AG04450 (cell line): Measurements from ENCODE around the gene CTPS2. TPM values are rescaled to one million over a fixed set of nuclear protein-coding genes. Genes with fewer than 3 reads are reported as not detected.
"Not testable (repeated sequence)": the region's sequence is repeated elsewhere in the genome, so short reads cannot be mapped to it uniquely, and the experiment has no call there.

Source experiments
- CTCF ChIA-PET: fragments of 300-600, 350-600 bp; formaldehyde crosslinking; extraction: SDS; loops from one replicate; lab custom pipeline; 2022; ENCODE audit warnings: antibody characterized with exemption, inconsistent platforms; lab: Charles Lee
- POLR2A ChIA-PET: fragments of 350-600 bp; formaldehyde crosslinking; extraction: SDS; loops from one replicate; lab custom pipeline; 2021; ENCODE audit warnings: antibody characterized with exemption, inconsistent platforms; lab: Yijun Ruan, JAX
- DNase-seq: peaks from one replicate; pipeline ENCODE4 v3.0.0-alpha.2; 2011; ENCODE audit warnings: low read depth, low spot score
- H3K27ac ChIP-seq: one replicate; pipeline ENCODE4 v1.5.1; 2012; ENCODE audit warnings: low read depth, low read length, control low read depth
- H3K27me3 ChIP-seq: one replicate; pipeline ENCODE4 v1.6.0; 2012; ENCODE audit warnings: low read length; ENCODE audit not compliant: control insufficient read depth, insufficient read depth
- H3K4me3 ChIP-seq: 2 replicates; pipeline ENCODE4 v1.5.1; 2011; ENCODE audit warnings: mild to moderate bottlenecking, low read depth, low read length, control low read depth
- H3K9me3 ChIP-seq: 2 replicates; pipeline ENCODE4 v1.5.1; 2012; ENCODE audit warnings: low read length; ENCODE audit not compliant: control insufficient read depth, insufficient read depth
- polyA plus RNA-seq: library from polyadenylated mRNA; depleted of rRNA; stranded (reverse); fragments of >200 nt; gene quantifications from 2 replicates; pipeline ENCODE4 v1.2.3, GENCODE V29; 2011
- TF ChIP-seq, protein P1 (sequence below): IDR thresholded peaks from 2 replicates; pipeline ENCODE4 v1.5.1; 2011; ENCODE audit warnings: low read depth, low read length, control low read depth, inconsistent platforms

The CTPS2 gene
- polyA plus RNA-seq, 1 experiment = 11.7 TPM

GRCh38 chrX:16612257-16612897 is 100.1 kb downstream of the CTPS2 start:
- Histone ChIP-seq H3K9me3 (no peaks in the 10 kb centered on the region), H3K4me3 (no peak overlapping the region), H3K27ac (no peak overlapping the region), H3K27me3 (no peaks in the 10 kb centered on the region)
- ChIA-PET POLR2A (no interaction called here), CTCF (no interaction called here)
- DNase-seq = no peak
- TF ChIP-seq, protein P1, sequence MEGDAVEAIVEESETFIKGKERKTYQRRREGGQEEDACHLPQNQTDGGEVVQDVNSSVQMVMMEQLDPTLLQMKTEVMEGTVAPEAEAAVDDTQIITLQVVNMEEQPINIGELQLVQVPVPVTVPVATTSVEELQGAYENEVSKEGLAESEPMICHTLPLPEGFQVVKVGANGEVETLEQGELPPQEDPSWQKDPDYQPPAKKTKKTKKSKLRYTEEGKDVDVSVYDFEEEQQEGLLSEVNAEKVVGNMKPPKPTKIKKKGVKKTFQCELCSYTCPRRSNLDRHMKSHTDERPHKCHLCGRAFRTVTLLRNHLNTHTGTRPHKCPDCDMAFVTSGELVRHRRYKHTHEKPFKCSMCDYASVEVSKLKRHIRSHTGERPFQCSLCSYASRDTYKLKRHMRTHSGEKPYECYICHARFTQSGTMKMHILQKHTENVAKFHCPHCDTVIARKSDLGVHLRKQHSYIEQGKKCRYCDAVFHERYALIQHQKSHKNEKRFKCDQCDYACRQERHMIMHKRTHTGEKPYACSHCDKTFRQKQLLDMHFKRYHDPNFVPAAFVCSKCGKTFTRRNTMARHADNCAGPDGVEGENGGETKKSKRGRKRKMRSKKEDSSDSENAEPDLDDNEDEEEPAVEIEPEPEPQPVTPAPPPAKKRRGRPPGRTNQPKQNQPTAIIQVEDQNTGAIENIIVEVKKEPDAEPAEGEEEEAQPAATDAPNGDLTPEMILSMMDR = no peak

GRCh38 chrX:16610654-16611053 is 101.8 kb downstream of the CTPS2 start:
- H3K4me3 ChIP-seq, H3K27ac ChIP-seq, POLR2A ChIA-PET, H3K9me3 ChIP-seq, CTCF ChIA-PET, H3K27me3 ChIP-seq, DNase-seq: not testable (repeated sequence)

DNA sequence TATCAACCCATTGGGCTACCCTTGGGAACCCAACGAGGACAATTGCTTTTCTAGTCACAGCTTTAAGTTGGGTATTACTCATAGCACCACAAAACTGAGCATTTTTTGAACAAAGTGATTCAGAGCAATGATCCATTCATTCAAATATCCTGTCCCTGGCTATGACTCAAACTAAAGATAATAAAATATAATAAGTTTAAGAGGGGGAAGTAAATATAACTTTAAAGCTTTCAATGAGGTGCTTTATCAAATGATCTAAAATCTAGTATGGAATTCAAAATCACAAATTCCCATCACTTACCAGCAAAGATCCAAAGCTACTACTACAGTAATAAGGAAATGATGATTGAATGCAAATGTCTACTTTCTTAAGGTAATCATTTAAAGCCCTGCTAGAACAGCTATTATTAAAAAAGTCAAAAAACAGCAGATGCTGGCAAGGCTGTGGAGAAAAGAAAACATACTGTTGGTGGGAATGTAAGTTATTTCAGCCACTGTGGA is 102.3 kb downstream of the CTPS2 start:
- no peak overlapping the region for H3K4me3 ChIP-seq
- H3K27ac ChIP-seq = no peak overlapping the region
- no peaks in the 10 kb centered on the region for H3K9me3 ChIP-seq
- H3K27me3 ChIP-seq = no peaks in the 10 kb centered on the region
- CTCF ChIA-PET = no interaction called here
- TF ChIP-seq, protein P1 = no peak
- POLR2A ChIA-PET = no interaction called here
- no peak for DNase-seq

GRCh38 chrX:16606142-16606720 is 106.2 kb downstream of the CTPS2 start:
- TF ChIP-seq, protein P1 = no peak
- no peak for DNase-seq
- Histone ChIP-seq H3K27me3 (no peaks in the 10 kb centered on the region), H3K27ac (no peak overlapping the region), H3K9me3 (no peaks in the 10 kb centered on the region; the same call in 1 of the 2 replicates), H3K4me3 (no peak overlapping the region)
- ChIA-PET CTCF (interaction anchor here (1.5 kb wide), 1 partner anchor 170 kb away, joined by 3 read pairs; no protein-coding TSS in a partner anchor), POLR2A (interaction anchor here (0.6 kb wide), 1 partner anchor 178 kb away, joined by 3 read pairs; no protein-coding TSS in a partner anchor)

GRCh38 chrX:16604337-16604736 is 108.1 kb downstream of the CTPS2 start:
- DNase-seq = no peak
- TF ChIP-seq, protein P1 = no peak
- no peaks in the 10 kb centered on the region for H3K27me3 ChIP-seq
- H3K9me3 ChIP-seq = no peaks in the 10 kb centered on the region; the same call in 1 of the 2 replicates
- POLR2A ChIA-PET = no interaction called here
- CTCF ChIA-PET = no interaction called here
- peak overlapping the region; percentile 47 for H3K27ac ChIP-seq
- H3K4me3 ChIP-seq = no peak overlapping the region
